GM18868 (cell line): ENCODE measurements around the gene SLC16A1.
"Not testable (repeated sequence)": the region's sequence is repeated elsewhere in the genome, so short reads cannot be mapped to it uniquely, and the experiment has no call there.

Experiments
- ATAC-seq: cut with Tn5 transposase; IDR thresholded peaks from one replicate; pipeline ENCODE4 v1.9.1; 2021; ENCODE audit warnings: mild to moderate bottlenecking, moderate library complexity; ENCODE audit not compliant: unreplicated experiment

The SLC16A1 gene

DNA sequence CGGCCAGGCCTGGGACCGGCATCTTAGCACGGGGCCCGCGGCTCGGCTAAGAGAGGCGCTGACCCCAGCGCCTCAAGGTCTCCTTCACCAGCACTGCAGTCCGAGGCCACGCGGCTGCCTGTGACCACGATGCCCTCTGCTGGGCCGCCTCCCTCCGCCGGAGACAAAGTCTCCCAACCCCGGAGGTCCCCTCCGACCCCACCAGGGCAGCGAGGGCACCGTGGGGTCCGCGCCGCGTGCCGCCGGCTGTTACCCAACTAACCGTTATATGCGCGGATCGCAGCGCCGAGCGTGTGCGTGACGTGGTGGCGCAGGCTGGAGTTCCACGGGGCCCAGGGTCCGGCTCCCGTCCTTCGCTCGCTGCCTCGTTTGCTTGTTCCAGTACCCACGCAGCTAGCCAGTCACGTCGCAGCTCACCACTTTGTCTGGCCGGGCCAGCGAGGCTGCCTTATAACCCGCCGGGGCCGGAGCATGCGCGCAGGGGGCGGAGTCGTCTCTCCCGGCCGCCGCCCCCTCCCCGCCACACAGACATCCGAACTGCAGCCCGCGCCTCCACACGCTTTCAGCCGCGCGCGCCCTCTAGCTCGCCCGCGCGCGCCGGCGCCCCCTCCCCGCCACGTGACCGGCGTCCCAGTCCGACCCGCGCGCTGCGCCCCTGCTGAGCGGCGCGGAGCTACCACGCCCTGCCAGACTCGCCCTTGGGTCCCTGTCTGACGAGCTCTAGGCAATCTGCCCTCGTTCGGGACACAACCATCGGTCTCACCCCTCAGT lies at the start of gene SLC16A1:
Gene SLC16A1 (minus strand): TSS at position 424 of the 771 bp plus-strand sequence. CDS start 26,888 bp downstream, outside the sequence.
- peak; percentile 66 for ATAC-seq

GRCh38 chr1:113003751-113004690 lies 48.0 kb upstream of the SLC16A1 start:
- ATAC-seq = no peak

GRCh38 chr1:113002297-113002696 lies 46.3 kb upstream of the SLC16A1 start:
- no peak for ATAC-seq

DNA sequence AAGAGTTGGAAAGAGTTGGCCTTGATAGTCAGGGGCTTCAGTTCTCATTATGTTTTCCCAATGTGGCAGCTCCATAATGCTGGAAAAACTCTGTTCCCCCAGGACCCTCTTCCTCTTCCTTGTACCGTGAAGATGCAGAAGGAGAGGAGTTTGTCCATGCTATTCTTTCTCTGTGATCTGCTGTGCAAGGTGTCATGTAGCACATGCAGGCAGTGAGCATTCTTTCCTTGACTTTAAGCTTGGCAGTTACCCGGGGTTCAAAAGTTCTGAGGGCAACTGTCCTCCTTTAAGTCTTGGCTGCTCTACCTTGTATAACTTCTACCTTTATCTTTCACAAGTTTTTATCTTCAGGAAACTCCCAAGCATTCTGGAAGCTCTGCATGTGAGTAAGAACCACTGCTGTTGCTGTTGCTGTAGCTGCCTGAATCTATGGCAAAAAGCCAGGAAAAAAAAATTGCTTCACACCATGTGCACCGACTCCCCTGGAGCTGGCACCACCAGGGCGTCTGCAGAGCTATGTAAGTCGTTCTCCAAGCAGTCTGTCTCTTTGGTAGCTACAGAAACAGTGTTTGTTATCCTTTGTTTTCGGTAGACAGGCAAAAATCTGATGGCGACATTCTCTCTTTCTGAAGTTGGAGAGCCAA lies 42.7 kb upstream of the SLC16A1 start:
- ATAC-seq = no peak

- no peak for ATAC-seq
Measured at GRCh38 chr1:112997781-112998180, 41.8 kb upstream of the SLC16A1 start.

DNA sequence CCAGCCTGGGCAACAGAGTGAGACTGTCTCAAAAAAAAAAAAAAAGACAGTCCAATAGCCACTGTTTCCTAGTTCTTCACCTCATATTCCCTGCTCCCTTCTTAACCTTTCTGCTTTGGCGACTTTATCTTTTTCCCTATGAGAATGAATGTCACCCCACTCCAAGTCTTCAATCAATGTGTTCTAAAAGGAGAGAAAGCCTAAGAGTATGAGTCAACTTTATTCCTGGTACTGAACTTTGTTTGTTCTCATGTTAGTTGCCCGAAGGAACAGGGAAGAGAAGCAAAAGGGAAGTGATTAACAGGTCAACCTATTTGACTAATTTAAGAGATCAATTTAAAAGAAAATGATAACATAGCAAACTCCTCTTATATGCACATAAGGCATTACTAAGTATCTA lies 39.9 kb upstream of the SLC16A1 start:
- ATAC-seq = no peak

DNA sequence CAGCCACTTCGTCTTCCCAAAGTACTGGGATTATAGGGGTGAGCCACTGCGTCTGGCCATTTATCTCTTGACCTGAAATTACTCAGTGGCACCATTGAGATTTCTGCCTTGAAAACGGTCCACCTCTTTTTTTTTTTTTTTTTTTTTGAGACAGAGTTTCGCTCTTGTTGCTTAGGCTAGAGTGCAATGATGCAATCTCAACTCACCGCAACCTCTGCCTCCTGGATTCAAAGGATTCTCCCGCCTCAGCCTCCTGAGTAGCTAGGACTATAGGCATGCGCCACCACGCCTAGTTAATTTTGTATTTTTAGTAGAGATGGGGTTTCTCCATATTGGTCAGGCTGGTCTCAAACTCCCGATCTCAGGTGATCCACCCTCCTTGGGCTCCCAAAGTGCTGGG lies 39.0 kb upstream of the SLC16A1 start:
- not testable (repeated sequence) for ATAC-seq

DNA sequence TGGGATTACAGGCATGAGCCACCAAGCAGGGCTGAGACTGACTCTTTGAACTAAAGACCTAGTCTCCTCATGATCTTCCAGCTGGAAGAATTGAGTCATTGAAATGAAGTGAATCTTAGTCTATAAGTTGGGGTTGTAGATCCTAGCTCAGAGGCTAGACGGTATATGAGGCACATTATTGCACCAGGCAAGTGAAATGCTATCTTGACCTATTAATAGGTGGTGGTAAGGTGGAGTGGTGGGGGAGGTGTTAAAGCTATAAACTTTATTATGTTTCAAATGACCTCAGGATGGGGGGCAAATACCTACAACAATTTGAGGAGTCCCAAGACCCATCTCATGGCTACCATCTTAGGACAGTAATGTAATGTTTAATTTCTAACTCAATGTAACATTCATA lies 36.8 kb upstream of the SLC16A1 start:
- ATAC-seq = no peak

GRCh38 chr1:112991402-112992120 lies 35.6 kb upstream of the SLC16A1 start:
- no peak for ATAC-seq

GRCh38 chr1:112990271-112990670 lies 34.3 kb upstream of the SLC16A1 start:
- ATAC-seq = no peak

- ATAC-seq = no peak
Measured at GRCh38 chr1:112988367-112988766, 32.4 kb upstream of the SLC16A1 start.

DNA sequence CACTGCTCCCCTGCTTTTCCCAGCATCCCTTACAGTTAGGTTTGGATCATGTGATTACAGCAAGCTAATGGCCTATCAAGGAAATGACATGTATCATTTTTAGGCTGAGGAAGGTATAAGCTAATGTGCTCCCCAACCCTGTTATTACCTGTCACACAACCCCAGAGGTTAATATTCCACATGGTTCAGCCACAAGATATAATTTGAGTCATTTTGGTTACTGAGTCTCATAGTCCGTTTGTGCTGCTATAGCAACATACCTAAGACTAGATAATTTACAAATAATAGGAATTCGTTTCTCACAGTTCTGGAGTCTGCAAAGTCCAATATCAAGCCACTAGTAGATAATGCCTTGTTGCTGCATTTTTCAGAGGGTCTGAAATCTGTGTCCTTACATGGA lies 29.1 kb upstream of the SLC16A1 start:
- no peak for ATAC-seq

GRCh38 chr1:112983537-112984131 lies 27.6 kb upstream of the SLC16A1 start:
- no peak for ATAC-seq

GRCh38 chr1:112982853-112983536 lies 27.0 kb upstream of the SLC16A1 start:
- no peak for ATAC-seq

- ATAC-seq = no peak
Measured at GRCh38 chr1:112982328-112982727, 26.3 kb upstream of the SLC16A1 start.

DNA sequence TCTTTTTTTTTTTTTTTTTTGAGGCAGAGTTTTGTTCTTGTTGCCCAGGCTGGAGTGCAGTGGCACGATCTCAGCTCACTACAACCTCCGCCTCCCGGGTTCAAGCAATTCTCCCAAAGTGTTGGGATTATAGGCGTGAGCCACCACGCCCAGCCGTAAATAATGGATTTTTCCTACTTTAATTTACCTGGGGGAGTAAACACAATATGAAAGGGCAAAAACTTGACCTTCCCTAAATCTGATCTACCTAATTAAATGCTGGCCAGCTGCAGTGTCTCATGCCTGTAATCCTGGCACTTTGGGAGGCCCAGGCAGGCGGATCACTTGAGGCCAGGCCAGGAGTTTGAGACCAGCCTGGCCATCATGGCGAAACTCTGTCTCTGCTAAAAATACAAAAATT lies 25.8 kb upstream of the SLC16A1 start:
- not testable (repeated sequence) for ATAC-seq

DNA sequence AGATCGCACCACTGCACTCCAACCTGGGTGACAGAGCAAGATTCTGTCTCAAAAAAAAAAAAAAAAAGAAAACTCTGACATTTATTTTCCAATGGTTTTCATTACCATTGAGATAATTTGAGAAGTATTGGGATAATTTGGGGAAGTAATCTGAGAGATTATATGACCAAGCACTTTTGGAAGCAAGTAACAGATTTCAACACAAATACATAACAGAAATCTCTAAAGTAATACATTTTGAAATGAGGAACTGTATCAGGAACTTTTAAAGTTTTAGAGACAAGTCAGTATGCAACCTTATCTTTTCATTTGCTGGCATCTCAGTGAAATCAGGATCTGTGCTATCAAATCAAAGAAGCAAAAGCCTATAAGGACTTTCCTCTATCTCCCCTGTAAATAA lies 25.4 kb upstream of the SLC16A1 start:
- no peak for ATAC-seq

DNA sequence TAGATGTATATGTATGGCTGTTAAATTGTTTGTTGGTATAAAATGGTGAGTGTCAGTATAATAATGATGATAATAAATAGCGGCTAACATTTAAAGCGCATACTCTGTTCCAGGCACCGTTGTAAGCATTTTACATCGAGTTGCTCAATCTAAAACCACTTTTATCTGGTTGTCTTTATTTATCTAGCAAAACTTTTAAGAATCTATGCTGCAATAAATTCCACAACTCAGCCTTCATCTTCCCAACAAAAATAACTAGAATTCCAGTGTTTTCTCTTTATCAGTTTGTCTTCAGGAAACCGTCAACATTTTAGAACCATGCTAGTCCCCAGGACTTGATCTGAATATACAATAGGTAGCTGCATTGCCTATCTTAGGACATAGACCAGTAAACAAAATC lies 19.3 kb upstream of the SLC16A1 start:
- no peak for ATAC-seq

DNA sequence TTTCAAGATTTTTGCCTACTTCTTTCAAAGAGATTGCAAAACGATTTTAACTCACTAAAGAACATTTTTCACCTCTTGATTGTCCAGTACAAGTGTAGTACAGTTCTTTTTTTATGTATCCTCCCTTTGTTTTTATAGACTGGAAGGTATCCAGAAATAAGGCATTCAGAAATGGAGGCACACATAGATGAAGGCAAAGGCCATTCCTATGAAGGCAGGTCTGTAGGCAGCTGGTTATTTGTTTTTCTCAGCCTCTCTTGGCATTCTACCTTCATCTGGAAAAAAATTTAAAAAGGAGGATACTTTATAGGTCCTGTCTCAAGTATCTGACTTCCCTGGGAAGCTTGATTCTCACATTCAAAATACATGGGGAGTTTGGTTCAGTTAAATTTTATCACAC lies 18.6 kb upstream of the SLC16A1 start:
- ATAC-seq = no peak

DNA sequence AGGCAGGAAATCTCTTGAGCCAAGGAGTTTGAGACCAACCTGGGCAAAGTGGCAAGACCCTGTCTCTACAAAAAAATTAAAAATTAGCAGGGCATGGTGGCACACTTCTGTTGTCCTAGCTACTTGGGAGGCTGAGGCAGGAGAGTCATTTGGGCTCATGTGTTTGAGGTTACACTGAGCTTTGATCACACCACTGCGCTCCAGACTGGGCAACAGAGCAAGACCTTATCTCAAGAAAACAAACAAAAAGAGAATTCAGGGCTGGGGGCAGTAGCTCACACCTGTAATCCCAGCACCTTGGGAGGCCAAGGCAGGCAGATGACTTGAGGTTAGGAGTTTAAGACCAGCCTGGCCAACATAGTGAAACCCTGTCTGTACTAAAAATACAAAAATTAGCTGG lies 17.8 kb upstream of the SLC16A1 start:
- no peak for ATAC-seq
